Ureter (tissue), 1 donor: ENCODE results near the gene RAET1G. TPM values are rescaled to one million over a fixed set of nuclear protein-coding genes. Genes with fewer than 3 reads are reported as not detected.

Source experiments
- total RNA-seq: library from RNA; stranded (reverse); gene quantifications from one replicate; pipeline ENCODE4 v1.2.4, GENCODE V29; 2023
- donor health status: DM: yes; HTN: yes; CAD: no.

RAET1G gene
- total RNA-seq, 1 donor from 2014 or later, result 5.2 TPM

Other genes with a start within 250 kb of the RAET1G start
- 46.2 TPM for gene LATS1, start 205.0 kb downstream of the RAET1G start, total RNA-seq
- gene NUP43, start 176.6 kb downstream of the RAET1G start, total RNA-seq, result 51.4 TPM
- gene PCMT1, start 173.4 kb downstream of the RAET1G start, total RNA-seq, result 56.0 TPM
- 73.6 TPM for gene LRP11, start 58.8 kb downstream of the RAET1G start, total RNA-seq
- 5.5 TPM for gene RAET1E, start 25.0 kb downstream of the RAET1G start, total RNA-seq
- gene ULBP2, start 18.9 kb upstream of the RAET1G start, total RNA-seq, result 3.0 TPM
- gene ULBP1, start 40.8 kb upstream of the RAET1G start, total RNA-seq, result 2.5 TPM
- gene RAET1L, start 102.4 kb upstream of the RAET1G start, total RNA-seq, result not detected
- 4.5 TPM for gene ULBP3, start 146.0 kb upstream of the RAET1G start, total RNA-seq
- 0.52 TPM for gene PPP1R14C, start 219.9 kb upstream of the RAET1G start, total RNA-seq